Ishikawa (cell line): ENCODE results near the gene NR2F2.

Experiments
- CEBPB ChIP-seq: IDR thresholded peaks from 2 replicates; pipeline ENCODE4 v1.6.1; 2012
- CREB1 ChIP-seq: IDR thresholded peaks from 2 replicates; pipeline ENCODE4 v1.6.1; 2012; ENCODE audit warnings: low read depth
- EGR1 ChIP-seq: IDR thresholded peaks from 2 replicates; pipeline ENCODE4 v1.6.1; 2012
- EP300 ChIP-seq: IDR thresholded peaks from 2 replicates; pipeline ENCODE4 v1.6.1; 2012; ENCODE audit warnings: borderline replicate concordance
- FOXM1 ChIP-seq: IDR thresholded peaks from 2 replicates; pipeline ENCODE4 v1.6.1; 2012; ENCODE audit warnings: low read depth, borderline replicate concordance
- NFIC ChIP-seq: IDR thresholded peaks from 2 replicates; pipeline ENCODE4 v1.6.1; 2012
- RAD21 ChIP-seq: IDR thresholded peaks from 2 replicates; pipeline ENCODE4 v1.6.1; 2012; ENCODE audit warnings: low read depth
- TAF1 ChIP-seq: IDR thresholded peaks from 2 replicates; pipeline ENCODE4 v1.6.1; 2012; ENCODE audit warnings: low read depth, mild to moderate bottlenecking
- TCF12 ChIP-seq: IDR thresholded peaks from 2 replicates; pipeline ENCODE4 v1.6.1; 2012; ENCODE audit warnings: low read depth
- TEAD4 ChIP-seq: IDR thresholded peaks from 2 replicates; pipeline ENCODE4 v1.6.1; 2012
- YY1 ChIP-seq: IDR thresholded peaks from 2 replicates; pipeline ENCODE4 v1.6.1; 2012; ENCODE audit warnings: low read depth
- ZBTB7A ChIP-seq: IDR thresholded peaks from 2 replicates; pipeline ENCODE4 v1.6.1; 2012; ENCODE audit warnings: low read depth
- TF ChIP-seq, protein P1 (sequence below): IDR thresholded peaks from 2 replicates; pipeline ENCODE4 v1.6.1; 2012
- TF ChIP-seq, protein P2 (sequence below): IDR thresholded peaks from 2 replicates; pipeline ENCODE4 v1.6.1; 2012
- TF ChIP-seq, protein P3 (sequence below): IDR thresholded peaks from 2 replicates; pipeline ENCODE4 v1.6.1; 2012; ENCODE audit warnings: low read depth, mild to moderate bottlenecking

NR2F2 gene

DNA sequence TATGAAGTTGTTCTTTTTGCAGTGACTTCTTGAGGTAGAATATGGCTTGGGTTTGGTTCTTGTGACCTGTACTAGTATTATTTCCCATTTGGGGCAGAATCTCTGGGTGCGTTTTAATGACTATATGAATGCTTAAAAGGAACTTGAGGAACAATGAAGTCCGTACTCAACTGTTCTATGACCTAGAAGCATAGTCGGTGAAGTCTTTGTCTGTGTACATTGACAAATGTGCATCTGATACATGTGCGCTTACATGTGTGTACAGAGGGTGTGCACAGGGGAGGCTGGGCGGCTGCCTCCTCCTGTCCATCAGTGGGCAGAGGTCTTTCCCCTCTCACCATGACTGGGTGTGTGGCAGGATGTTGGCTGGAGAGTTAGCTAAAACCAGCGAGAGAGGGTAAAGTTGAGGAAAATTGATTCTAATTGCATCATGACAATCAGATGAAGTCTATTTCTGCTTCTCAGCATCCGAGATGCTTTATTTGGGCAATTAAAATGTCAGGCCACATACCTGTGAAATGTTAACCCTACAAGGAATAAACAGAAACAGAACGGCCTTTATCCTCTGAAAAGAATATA lies 1.0 kb upstream of the NR2F2 start:
- TF ChIP-seq, protein P1, sequence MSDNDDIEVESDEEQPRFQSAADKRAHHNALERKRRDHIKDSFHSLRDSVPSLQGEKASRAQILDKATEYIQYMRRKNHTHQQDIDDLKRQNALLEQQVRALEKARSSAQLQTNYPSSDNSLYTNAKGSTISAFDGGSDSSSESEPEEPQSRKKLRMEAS, result no peak
- TF ChIP-seq, protein P2, sequence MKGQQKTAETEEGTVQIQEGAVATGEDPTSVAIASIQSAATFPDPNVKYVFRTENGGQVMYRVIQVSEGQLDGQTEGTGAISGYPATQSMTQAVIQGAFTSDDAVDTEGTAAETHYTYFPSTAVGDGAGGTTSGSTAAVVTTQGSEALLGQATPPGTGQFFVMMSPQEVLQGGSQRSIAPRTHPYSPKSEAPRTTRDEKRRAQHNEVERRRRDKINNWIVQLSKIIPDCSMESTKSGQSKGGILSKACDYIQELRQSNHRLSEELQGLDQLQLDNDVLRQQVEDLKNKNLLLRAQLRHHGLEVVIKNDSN, result no peak
- TF ChIP-seq YY1 (no peak), EP300 (no peak), TEAD4 (no peak), CREB1 (no peak), EGR1 (no peak)
- TF ChIP-seq, protein P3, sequence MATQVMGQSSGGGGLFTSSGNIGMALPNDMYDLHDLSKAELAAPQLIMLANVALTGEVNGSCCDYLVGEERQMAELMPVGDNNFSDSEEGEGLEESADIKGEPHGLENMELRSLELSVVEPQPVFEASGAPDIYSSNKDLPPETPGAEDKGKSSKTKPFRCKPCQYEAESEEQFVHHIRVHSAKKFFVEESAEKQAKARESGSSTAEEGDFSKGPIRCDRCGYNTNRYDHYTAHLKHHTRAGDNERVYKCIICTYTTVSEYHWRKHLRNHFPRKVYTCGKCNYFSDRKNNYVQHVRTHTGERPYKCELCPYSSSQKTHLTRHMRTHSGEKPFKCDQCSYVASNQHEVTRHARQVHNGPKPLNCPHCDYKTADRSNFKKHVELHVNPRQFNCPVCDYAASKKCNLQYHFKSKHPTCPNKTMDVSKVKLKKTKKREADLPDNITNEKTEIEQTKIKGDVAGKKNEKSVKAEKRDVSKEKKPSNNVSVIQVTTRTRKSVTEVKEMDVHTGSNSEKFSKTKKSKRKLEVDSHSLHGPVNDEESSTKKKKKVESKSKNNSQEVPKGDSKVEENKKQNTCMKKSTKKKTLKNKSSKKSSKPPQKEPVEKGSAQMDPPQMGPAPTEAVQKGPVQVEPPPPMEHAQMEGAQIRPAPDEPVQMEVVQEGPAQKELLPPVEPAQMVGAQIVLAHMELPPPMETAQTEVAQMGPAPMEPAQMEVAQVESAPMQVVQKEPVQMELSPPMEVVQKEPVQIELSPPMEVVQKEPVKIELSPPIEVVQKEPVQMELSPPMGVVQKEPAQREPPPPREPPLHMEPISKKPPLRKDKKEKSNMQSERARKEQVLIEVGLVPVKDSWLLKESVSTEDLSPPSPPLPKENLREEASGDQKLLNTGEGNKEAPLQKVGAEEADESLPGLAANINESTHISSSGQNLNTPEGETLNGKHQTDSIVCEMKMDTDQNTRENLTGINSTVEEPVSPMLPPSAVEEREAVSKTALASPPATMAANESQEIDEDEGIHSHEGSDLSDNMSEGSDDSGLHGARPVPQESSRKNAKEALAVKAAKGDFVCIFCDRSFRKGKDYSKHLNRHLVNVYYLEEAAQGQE, result no peak

DNA sequence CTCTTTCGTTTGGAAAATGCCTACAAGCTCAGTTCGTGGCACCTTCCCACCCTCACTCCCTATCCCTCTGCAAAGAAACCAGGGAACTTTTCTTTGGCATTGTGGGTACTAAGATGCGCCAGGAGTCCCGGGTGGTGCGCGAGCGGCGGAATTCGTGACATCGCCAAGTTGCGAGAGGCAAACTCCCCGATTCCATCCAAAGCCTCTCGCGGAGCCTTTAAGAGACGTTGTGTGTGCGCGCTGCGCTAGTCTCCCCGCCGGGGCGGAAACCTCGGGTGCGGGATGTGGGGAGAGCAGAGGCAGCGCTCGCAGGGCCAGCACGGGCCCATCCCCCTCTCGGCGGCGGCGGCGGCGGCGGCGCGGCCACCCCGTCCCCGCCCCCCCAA lies 443 bp upstream of the NR2F2 start:
- TF ChIP-seq, protein P2, result no peak
- TF ChIP-seq TEAD4 (no peak), NFIC (no peak), EP300 (no peak)

DNA sequence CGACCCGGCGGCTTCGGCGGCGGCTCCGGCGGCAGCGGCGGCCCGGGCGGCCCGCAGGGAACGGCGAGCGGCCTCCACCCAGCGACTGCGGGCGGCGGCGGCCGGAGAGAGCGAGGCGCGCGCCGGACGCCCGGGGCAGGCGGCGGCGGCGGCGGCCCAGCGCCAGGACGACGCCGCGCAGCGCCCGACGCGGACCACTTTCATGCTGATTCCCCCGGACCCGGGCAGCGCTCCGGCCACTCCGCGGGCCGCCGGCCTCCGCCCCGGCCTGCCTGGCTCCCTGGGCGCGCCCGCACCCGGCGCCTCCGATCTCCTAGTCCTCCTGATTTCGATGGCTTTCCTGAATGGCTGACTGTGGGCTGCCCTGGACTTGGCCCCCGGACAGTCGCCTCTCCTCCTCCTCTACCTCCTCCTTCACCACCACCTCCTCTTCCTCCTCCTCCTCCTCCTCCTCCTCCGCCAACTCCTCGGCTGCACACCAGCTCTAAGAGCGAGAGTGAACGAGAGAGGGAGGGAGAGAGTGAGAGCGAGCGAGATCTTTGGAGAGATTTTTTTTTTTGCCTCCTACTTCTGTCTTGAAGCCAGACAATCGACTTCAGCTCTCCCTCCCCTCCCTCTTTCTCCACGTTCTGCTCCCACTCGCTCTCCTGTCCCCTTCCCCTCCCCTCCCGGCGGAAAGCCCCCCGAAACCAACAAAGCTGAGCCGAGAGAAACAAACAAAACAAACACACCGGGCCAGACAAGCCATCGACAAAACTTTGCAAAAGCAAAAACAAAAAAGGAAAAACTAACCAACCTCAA lies 844 bp downstream of the NR2F2 start:
- TF ChIP-seq EGR1, result no peak
- no peak for TF ChIP-seq TCF12
- TF ChIP-seq TEAD4, result no peak
- no peak for TF ChIP-seq ZBTB7A
- TF ChIP-seq, protein P1, result no peak
- TF ChIP-seq TAF1, result no peak
- no peak for TF ChIP-seq FOXM1
- TF ChIP-seq CREB1, result no peak
- TF ChIP-seq RAD21, result no peak
- TF ChIP-seq, protein P2, result no peak
- no peak for TF ChIP-seq CEBPB
- TF ChIP-seq, protein P3, result no peak
- TF ChIP-seq NFIC, result no peak
- TF ChIP-seq EP300, result no peak
- no peak for TF ChIP-seq YY1

DNA sequence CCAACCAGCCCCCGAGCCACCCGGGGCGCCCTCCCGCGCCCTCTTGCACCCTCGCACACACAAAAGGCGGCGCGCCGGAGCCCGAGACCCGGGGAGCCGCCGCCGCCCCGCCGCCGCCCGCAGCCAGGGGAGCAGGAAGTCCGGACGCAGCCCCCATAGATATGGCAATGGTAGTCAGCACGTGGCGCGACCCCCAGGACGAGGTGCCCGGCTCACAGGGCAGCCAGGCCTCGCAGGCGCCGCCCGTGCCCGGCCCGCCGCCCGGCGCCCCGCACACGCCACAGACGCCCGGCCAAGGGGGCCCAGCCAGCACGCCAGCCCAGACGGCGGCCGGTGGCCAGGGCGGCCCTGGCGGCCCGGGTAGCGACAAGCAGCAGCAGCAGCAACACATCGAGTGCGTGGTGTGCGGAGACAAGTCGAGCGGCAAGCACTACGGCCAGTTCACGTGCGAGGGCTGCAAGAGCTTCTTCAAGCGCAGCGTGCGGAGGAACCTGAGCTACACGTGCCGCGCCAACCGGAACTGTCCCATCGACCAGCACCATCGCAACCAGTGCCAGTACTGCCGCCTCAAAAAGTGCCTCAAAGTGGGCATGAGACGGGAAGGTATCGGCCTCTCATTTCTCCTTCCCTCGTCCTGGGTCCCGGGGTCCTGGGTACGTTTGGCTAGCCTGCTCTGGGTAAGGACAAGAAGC lies 1.6 kb downstream of the NR2F2 start:
- TF ChIP-seq ZBTB7A (no peak), CEBPB (no peak), EGR1 (no peak), EP300 (no peak), TCF12 (no peak), FOXM1 (no peak), CREB1 (no peak), YY1 (no peak), NFIC (no peak), TEAD4 (no peak), TAF1 (no peak), RAD21 (no peak)
- TF ChIP-seq, protein P3, result no peak
- TF ChIP-seq, protein P1, result no peak
- TF ChIP-seq, protein P2, result no peak
